ENCODE measurements around the gene ANKRD63.

DNA sequence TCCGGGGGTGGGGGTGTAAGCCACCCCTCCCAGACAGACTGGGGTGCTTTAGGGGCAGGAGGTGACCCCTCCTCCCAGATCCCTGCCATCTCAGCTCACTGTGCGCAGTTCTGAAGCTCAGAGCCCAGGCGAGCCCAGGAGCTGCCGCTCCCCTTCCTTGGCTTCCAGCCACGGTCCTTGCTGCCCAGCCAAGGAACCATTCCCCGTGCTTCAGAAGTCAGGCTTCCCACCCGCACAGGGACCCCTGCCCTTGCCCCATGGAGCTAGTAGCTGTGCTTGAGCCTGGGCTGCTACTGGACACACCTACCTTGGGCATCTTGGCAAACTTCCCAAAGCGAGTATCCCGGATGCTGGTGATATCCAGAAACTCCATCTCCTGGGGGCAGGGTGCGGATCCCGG, 20.1 kb upstream of the ANKRD63 start:
- TF ChIP-seq CTCF (conservative IDR thresholded peaks at IDR 0.05; ENCODE audit: low read depth, low read length) (no peak), EZH2 (IDR thresholded peaks at IDR 0.05; ENCODE audit: low read length, unreplicated experiment) (no peak)
